Tibial nerve (tissue), 3 donors: Measurements from ENCODE around the gene BMF.

Experiments used
- POLR2A ChIP-seq, 2 donors: fragments of 450-650 bp; IDR thresholded peaks; one replicate each; pipeline ENCODE4 v1.6.1; 2017; ENCODE audit warnings: antibody characterized with exemption in 2 of 2, mild to moderate bottlenecking in 2 of 2, moderate library complexity in 2 of 2
- TF ChIP-seq, protein P1 (sequence below), 5 experiments: fragments of 200-600 bp in 3 of 5; fragments of 450-650 bp in 2 of 5; sonication (generic) in 3 of 5; IDR thresholded peaks; one replicate each; pipeline ENCODE4 v1.5.1; 2016 to 2019; ENCODE audit warnings: antibody characterized with exemption in 5 of 5, mild to moderate bottlenecking in 3 of 5, moderate library complexity in 2 of 5

DNA sequence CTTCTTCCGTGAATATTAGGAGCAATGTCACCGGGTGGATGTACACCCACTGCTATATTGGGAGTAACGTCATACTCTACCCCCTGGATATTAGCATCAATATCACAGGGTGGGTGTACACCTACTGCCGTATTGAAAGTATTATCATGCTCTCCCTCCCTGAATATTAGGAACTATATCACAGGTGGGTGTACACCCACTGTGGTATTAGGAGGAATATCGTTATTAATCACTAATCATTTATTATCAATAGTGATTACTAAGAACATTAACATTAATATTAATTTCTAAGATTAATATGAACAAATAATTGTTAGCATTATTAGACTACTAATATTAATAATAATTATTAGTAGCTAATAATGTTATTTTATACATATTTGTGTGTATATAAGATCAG, 21.4 kb upstream of the BMF start:
- TF ChIP-seq, protein P1, sequence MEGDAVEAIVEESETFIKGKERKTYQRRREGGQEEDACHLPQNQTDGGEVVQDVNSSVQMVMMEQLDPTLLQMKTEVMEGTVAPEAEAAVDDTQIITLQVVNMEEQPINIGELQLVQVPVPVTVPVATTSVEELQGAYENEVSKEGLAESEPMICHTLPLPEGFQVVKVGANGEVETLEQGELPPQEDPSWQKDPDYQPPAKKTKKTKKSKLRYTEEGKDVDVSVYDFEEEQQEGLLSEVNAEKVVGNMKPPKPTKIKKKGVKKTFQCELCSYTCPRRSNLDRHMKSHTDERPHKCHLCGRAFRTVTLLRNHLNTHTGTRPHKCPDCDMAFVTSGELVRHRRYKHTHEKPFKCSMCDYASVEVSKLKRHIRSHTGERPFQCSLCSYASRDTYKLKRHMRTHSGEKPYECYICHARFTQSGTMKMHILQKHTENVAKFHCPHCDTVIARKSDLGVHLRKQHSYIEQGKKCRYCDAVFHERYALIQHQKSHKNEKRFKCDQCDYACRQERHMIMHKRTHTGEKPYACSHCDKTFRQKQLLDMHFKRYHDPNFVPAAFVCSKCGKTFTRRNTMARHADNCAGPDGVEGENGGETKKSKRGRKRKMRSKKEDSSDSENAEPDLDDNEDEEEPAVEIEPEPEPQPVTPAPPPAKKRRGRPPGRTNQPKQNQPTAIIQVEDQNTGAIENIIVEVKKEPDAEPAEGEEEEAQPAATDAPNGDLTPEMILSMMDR (IDR thresholded peaks at IDR 0.05), result no peak
- no peak for TF ChIP-seq POLR2A (IDR thresholded peaks at IDR 0.05)
